PFSK-1 (cell line): Measurements from ENCODE around the gene ZNF326.

Experiments
- POLR2AphosphoS5 ChIP-seq: IDR thresholded peaks from 2 replicates; pipeline ENCODE4 v1.6.1; 2012; ENCODE audit warnings: low read depth, mild to moderate bottlenecking, control low read depth, low read length, moderate library complexity
- REST ChIP-seq, 2 experiments: IDR thresholded peaks; 2 replicates each; pipeline versions ENCODE4 v1.6.1 to v1.8.0; 2011 to 2012; ENCODE audit warnings: low read depth in 2 of 2, low read length in 2 of 2, control low read depth in 1 of 2, inconsistent platforms in 1 of 2, mild to moderate bottlenecking in 1 of 2, moderate library complexity in 1 of 2; ENCODE audit not compliant: insufficient read depth in 1 of 2
- SIN3A ChIP-seq: IDR thresholded peaks from 2 replicates; pipeline ENCODE4 v1.6.1; 2012; ENCODE audit warnings: mild to moderate bottlenecking, low read length, moderate library complexity, borderline replicate concordance; ENCODE audit not compliant: insufficient read depth
- TAF1 ChIP-seq: IDR thresholded peaks from 2 replicates; pipeline ENCODE4 v1.6.1; 2012; ENCODE audit warnings: low read length, control low read depth, borderline replicate concordance; ENCODE audit not compliant: insufficient read depth

- TF ChIP-seq TAF1 (no peak), POLR2AphosphoS5 (no peak), REST (IDR thresholded peaks at IDR 0.05; ENCODE audit: insufficient read depth in 1 of 2, low read depth in 2 of 2, low read length in 2 of 2) (no peak), SIN3A (no peak)
Measured at GRCh38 chr1:90012300-90012699, 17.4 kb downstream of the ZNF326 start.
